Medulla oblongata (tissue), 1 donor: ENCODE results near the gene UTP3.
"Not testable (repeated sequence)": the region's sequence is repeated elsewhere in the genome, so short reads cannot be mapped to it uniquely, and the experiment has no call there.

Experiments
- DNase-seq: peaks from one replicate; pipeline ENCODE4 v3.0.0-alpha.2; 2015; ENCODE audit errors: extremely low spot score

Gene UTP3

GRCh38 chr4:70714079-70714887 is 26.0 kb downstream of the UTP3 start:
- no peak for DNase-seq

- DNase-seq = no peak
Measured at GRCh38 chr4:70715097-70715496, 26.8 kb downstream of the UTP3 start.

- no peak for DNase-seq
Measured at GRCh38 chr4:70718811-70719604, 30.7 kb downstream of the UTP3 start.

- DNase-seq = peak; percentile 91
Measured at GRCh38 chr4:70721747-70722146, 33.4 kb downstream of the UTP3 start, which contains the start of gene RUFY3. TSS of gene RUFY3 (plus strand) at chr4:70721964. CDS start at chr4:70722574, 610 bp downstream.

- peak; percentile 29 for DNase-seq
Measured at GRCh38 chr4:70722199-70722791, 34.0 kb downstream of the UTP3 start.

GRCh38 chr4:70724463-70724862 is 36.1 kb downstream of the UTP3 start:
- DNase-seq = no peak

GRCh38 chr4:70725633-70726032 is 37.3 kb downstream of the UTP3 start:
- DNase-seq = no peak

- not testable (repeated sequence) for DNase-seq
Measured at GRCh38 chr4:70726515-70726914, 38.2 kb downstream of the UTP3 start.

GRCh38 chr4:70728091-70728490 is 39.8 kb downstream of the UTP3 start:
- DNase-seq = no peak

GRCh38 chr4:70732878-70733277 is 44.5 kb downstream of the UTP3 start:
- DNase-seq = not testable (repeated sequence)

- DNase-seq = peak; percentile 80
Measured at GRCh38 chr4:70734168-70734954, 46.0 kb downstream of the UTP3 start.

- no peak for DNase-seq
Measured at GRCh38 chr4:70734971-70735370, 46.6 kb downstream of the UTP3 start.

GRCh38 chr4:70735915-70736314 is 47.6 kb downstream of the UTP3 start:
- peak; percentile 41 for DNase-seq

- no peak for DNase-seq
Measured at GRCh38 chr4:70737006-70737405, 48.7 kb downstream of the UTP3 start.

GRCh38 chr4:70737409-70737808 is 49.1 kb downstream of the UTP3 start:
- DNase-seq = no peak

GRCh38 chr4:70739496-70740337 is 51.4 kb downstream of the UTP3 start:
- DNase-seq = no peak
